B cell (primary cell): ENCODE data around the gene DAB2IP. TPM values are rescaled to one million over a fixed set of nuclear protein-coding genes. Genes with fewer than 3 reads are reported as not detected.

Source experiments
- ATAC-seq: fragments of 200-7000 bp; cut with Tn5 transposase; one replicate; pipeline ENCODE4 v1.10.0; 2021; ENCODE audit warnings: low read depth, mild to moderate bottlenecking, moderate number of reproducible peaks, moderate library complexity
- CTCF ChIA-PET: fragments of 350-600 bp; sonication (Branson Sonifier 250); formaldehyde crosslinking; loops from one replicate; lab custom pipeline; 2021; ENCODE audit warnings: antibody characterized with exemption, inconsistent platforms; lab: Charles Lee
- POLR2A ChIA-PET: fragments of 350-600 bp; sonication (Branson Sonifier 250); formaldehyde crosslinking; loops from one replicate; lab custom pipeline; 2021; ENCODE audit warnings: antibody characterized with exemption; lab: Charles Lee
- DNase-seq: peaks from one replicate; pipeline ENCODE4 v3.0.0; 2013
- H2AFZ ChIP-seq: 2 replicates; pipeline ENCODE4 v1.6.1; 2012; ENCODE audit warnings: mild to moderate bottlenecking, low read depth, low read length; ENCODE audit not compliant: insufficient read depth, poor library complexity, severe bottlenecking
- H3K27ac ChIP-seq, 2 donors: 1 replicate in 1 of 2; 2 replicates in 1 of 2; pipeline ENCODE4 v1.5.1; 2012 to 2013; ENCODE audit warnings: low read length in 2 of 2, mild to moderate bottlenecking in 2 of 2, moderate library complexity in 1 of 2
- H3K27me3 ChIP-seq, 4 experiments: fragments of 200-600 bp in 1 of 4; sonication (generic) in 1 of 4; replicated peaks in 1 of 4; 1 replicate in 2 of 4; 2 replicates in 2 of 4; pipeline versions ENCODE4 v1.6.1 to v1.7.0; 2013 to 2016; ENCODE audit warnings: low read length in 3 of 4, mild to moderate bottlenecking in 2 of 4, mixed read lengths in 1 of 4, moderate library complexity in 1 of 4; ENCODE audit not compliant: insufficient read depth in 4 of 4, control insufficient read depth in 3 of 4; ENCODE audit errors: control extremely low read depth in 1 of 4
- H3K36me3 ChIP-seq, 2 experiments: replicated peaks in 1 of 2; 1 replicate in 1 of 2; 2 replicates in 1 of 2; pipeline versions ENCODE4 v1.6.1 to v1.7.1; 2013; ENCODE audit warnings: low read length in 1 of 2; ENCODE audit not compliant: insufficient read depth in 2 of 2, control insufficient read depth in 1 of 2; ENCODE audit errors: control extremely low read depth in 1 of 2, extremely low read depth in 1 of 2
- H3K4me1 ChIP-seq, 2 donors: fragments of 200-600 bp in 1 of 2; sonication (generic) in 1 of 2; 1 replicate in 1 of 2; 2 replicates in 1 of 2; pipeline versions ENCODE4 v1.5.1 to v1.6.1; 2013 to 2017; ENCODE audit warnings: low read length in 2 of 2; ENCODE audit not compliant: control insufficient read depth in 2 of 2, insufficient read depth in 2 of 2
- H3K4me2 ChIP-seq: replicated peaks from 2 replicates; pipeline ENCODE3; 2012; ENCODE audit warnings: mild to moderate bottlenecking, low read depth, low read length; ENCODE audit not compliant: poor library complexity, severe bottlenecking
- H3K4me3 ChIP-seq, 5 experiments: fragments of 200-600 bp in 1 of 5; sonication (generic) in 1 of 5; 1 replicate in 3 of 5; 2 replicates in 2 of 5; pipeline versions ENCODE4 v1.5.1 to v1.7.0; 2011 to 2016; ENCODE audit warnings: low read length in 4 of 5, mild to moderate bottlenecking in 4 of 5, low read depth in 2 of 5, control low read depth in 1 of 5, moderate library complexity in 1 of 5; ENCODE audit not compliant: insufficient read depth in 1 of 5; ENCODE audit errors: control extremely low read depth in 1 of 5, extremely low read depth in 1 of 5
- H3K79me2 ChIP-seq: fragments of 200-600 bp; sonication (generic); one replicate; pipeline ENCODE4 v1.6.0; 2016; ENCODE audit warnings: low read length; ENCODE audit not compliant: control insufficient read depth, insufficient read depth
- H3K9ac ChIP-seq: fragments of 200-600 bp; sonication (generic); 2 replicates; pipeline ENCODE4 v1.6.1; 2017; ENCODE audit warnings: mild to moderate bottlenecking, low read length, moderate library complexity
- H3K9me3 ChIP-seq, 3 donors: one replicate each; pipeline versions ENCODE4 v1.6.1 to v1.7.1; 2013; ENCODE audit warnings: low read length in 2 of 3; ENCODE audit not compliant: control insufficient read depth in 2 of 3, insufficient read depth in 1 of 3; ENCODE audit errors: control extremely low read depth in 1 of 3
- H4K20me1 ChIP-seq: 2 replicates; pipeline ENCODE4 v1.6.0; 2012; ENCODE audit warnings: mild to moderate bottlenecking, low read length; ENCODE audit not compliant: insufficient read depth, control insufficient read depth, poor library complexity, severe bottlenecking
- H3K27ac Mint-ChIP-seq: one replicate; pipeline ENCODE4 v1.8.0; 2021; ENCODE audit warnings: mixed read lengths
- H3K27me3 Mint-ChIP-seq: one replicate; pipeline ENCODE4 v1.8.0; 2021; ENCODE audit warnings: mixed read lengths
- H3K4me1 Mint-ChIP-seq: one replicate; pipeline ENCODE4 v1.8.0; 2021; ENCODE audit warnings: mixed read lengths
- H3K4me3 Mint-ChIP-seq: one replicate; pipeline ENCODE4 v1.8.0; 2021; ENCODE audit warnings: mixed read lengths
- H3K9me3 Mint-ChIP-seq: one replicate; pipeline ENCODE4 v1.8.0; 2022; ENCODE audit warnings: mixed read lengths; ENCODE audit not compliant: insufficient read depth
- CTCF ChIP-seq: fragments of 200-600 bp; IDR thresholded peaks from one replicate; pipeline ENCODE4 v1.8.0; 2022; ENCODE audit warnings: antibody characterized with exemption, mild to moderate bottlenecking
- EZH2 ChIP-seq: IDR thresholded peaks from 2 replicates; pipeline ENCODE4 v1.6.1; 2012; ENCODE audit warnings: borderline replicate concordance, low read depth, mild to moderate bottlenecking, moderate library complexity, low read length; ENCODE audit not compliant: insufficient read depth, poor library complexity, severe bottlenecking
- whole genome bisulfite sequencing: methylation state at CpG from one replicate; pipeline ENCODE4 v1.1.5; 2013; ENCODE audit warnings: missing lambda C conversion rate; ENCODE audit not compliant: insufficient coverage; 5-methylcytosine and 5-hydroxymethylcytosine counted together
- intact Hi-C: fragments of 100-400 bp; cut with micrococcal nuclease; formaldehyde crosslinking; loops from one replicate; pipeline ENCODE4 v1.10.0; 2022
- polyA plus RNA-seq: library from polyadenylated mRNA; depleted of rRNA; stranded (reverse); fragments of >200 nt; gene quantifications from 2 replicates; pipeline ENCODE4 v1.2.3, GENCODE V29; 2012
- total RNA-seq, 2 donors: library from RNA; stranded (reverse); fragments of 120-200 nt in 1 of 2; gene quantifications; 1 replicate in 1 of 2; 2 replicates in 1 of 2; pipeline versions ENCODE4 v1.2.3 to v1.2.4, GENCODE V29; 2013 to 2022

DAB2IP gene
- total and polyA plus RNA-seq, 2 donors (not counting 1 experiment from before 2014, with no cell fraction given): 1.1 to 3.9 TPM

- Histone ChIP-seq H3K4me2 (no peak overlapping the region), H3K4me3 (no peak overlapping the region), H3K27ac (no peak overlapping the region), H3K9me3 (no peaks in the 10 kb centered on the region), H2AFZ (no peak overlapping the region), H3K79me2 (no peaks in the 10 kb centered on the region), H3K9ac (no peak overlapping the region), H4K20me1 (no peaks in the 10 kb centered on the region), H3K36me3 (no peaks in the 10 kb centered on the region), H3K4me1 (no peaks in the 10 kb centered on the region), H3K27me3 (no peaks in the 10 kb centered on the region)
- ChIA-PET CTCF (no interaction called here), POLR2A (no interaction called here)
- H3K4me3 Mint-ChIP-seq: no peak overlapping the region
- peaks cover 14% of the 10 kb centered on the region for H3K4me1 Mint-ChIP-seq
- TF ChIP-seq EZH2 (no peak), CTCF (no peak)
- DNase-seq (no peak), ATAC-seq (no peak)
- WGBS: over 99% methylated on average over 9 of the region's 11 CpGs
- intact Hi-C loops: no loop called here
- no peak overlapping the region for H3K27ac Mint-ChIP-seq
- no peaks in the 10 kb centered on the region for H3K9me3 Mint-ChIP-seq
- no peaks in the 10 kb centered on the region for H3K27me3 Mint-ChIP-seq
Observed at GRCh38 chr9:121820286-121821005, 169.0 kb downstream of the DAB2IP start.

DNA sequence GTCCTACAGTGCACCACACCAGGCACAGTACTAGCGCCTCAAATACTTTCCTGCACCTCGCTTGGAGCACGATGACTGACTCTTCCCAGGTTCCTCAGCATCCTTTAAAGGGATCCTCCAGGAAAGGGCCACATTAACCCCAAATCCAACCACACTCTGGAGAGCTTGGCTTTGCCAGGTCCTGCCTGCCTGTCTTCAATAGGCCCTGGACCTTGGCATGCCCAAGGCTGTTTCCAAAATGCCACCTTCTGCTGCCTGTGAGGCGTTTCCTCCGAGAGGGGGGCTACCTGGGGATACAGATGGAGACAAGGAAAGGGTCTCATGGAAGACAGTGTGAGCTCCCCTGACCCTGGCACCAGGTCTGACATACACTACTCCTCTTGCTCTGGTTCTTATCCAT, 169.9 kb downstream of the DAB2IP start:
- intact Hi-C loops: no loop called here
- Mint-ChIP-seq H3K4me3 (no peak overlapping the region), H3K4me1 (peaks cover 14% of the 10 kb centered on the region), H3K9me3 (no peaks in the 10 kb centered on the region), H3K27me3 (no peaks in the 10 kb centered on the region), H3K27ac (no peak overlapping the region)
- H3K9ac ChIP-seq: no peak overlapping the region
- H3K4me2 ChIP-seq: no peak overlapping the region
- no peaks in the 10 kb centered on the region for H3K27me3 ChIP-seq
- H3K4me3 ChIP-seq: no peak overlapping the region
- no peaks in the 10 kb centered on the region for H3K79me2 ChIP-seq
- no peak overlapping the region for H2AFZ ChIP-seq
- no peaks in the 10 kb centered on the region for H4K20me1 ChIP-seq
- H3K27ac ChIP-seq: no peak overlapping the region
- ChIA-PET CTCF (no interaction called here), POLR2A (no interaction called here)
- no peaks in the 10 kb centered on the region for H3K4me1 ChIP-seq
- no peak for ATAC-seq
- H3K9me3 ChIP-seq: no peaks in the 10 kb centered on the region
- H3K36me3 ChIP-seq: no peaks in the 10 kb centered on the region
- no peak for TF ChIP-seq EZH2
- TF ChIP-seq CTCF: no peak
- no peak for DNase-seq
- WGBS: 99% methylated on average over 5 of the region's 5 CpGs
